Left colon (tissue), 2 donors: ENCODE data around the gene FNDC3B. TPM values are rescaled to one million over a fixed set of nuclear protein-coding genes. Genes with fewer than 3 reads are reported as not detected.

Source experiments
- ATAC-seq: fragments of 200-7000 bp; cut with Tn5 transposase; one replicate; pipeline ENCODE4 v1.9.1; 2020; ENCODE audit warnings: mild to moderate bottlenecking, moderate library complexity
- DNase-seq, 2 donors: peaks; one replicate each; pipeline ENCODE4 v3.0.0-alpha.2; 2020
- intact Hi-C, 2 donors: fragments of 100-400 bp; cut with DNase I in 1 of 2; cut with micrococcal nuclease in 1 of 2; formaldehyde crosslinking; loops; one replicate each; pipeline versions ENCODE4 v1.11.2 to v1.14.0; 2022; cut with DNase I, micrococcal nuclease
- total RNA-seq, 2 donors: library from RNA; stranded (reverse); fragmentation: NEBNext Ultra II Directional; extraction: Animal tissue kit (Norgen Biotek cat#: 25700); gene quantifications; one replicate each; pipeline ENCODE4 v1.2.1, GENCODE V29; 2021
- donor health status: DM: no; HTN: no; CAD: no.
- donor health status: DM: yes; HTN: yes; CAD: no.

Gene FNDC3B
- total RNA-seq, 2 donors from 2014 or later = 100 to 113 TPM

DNA sequence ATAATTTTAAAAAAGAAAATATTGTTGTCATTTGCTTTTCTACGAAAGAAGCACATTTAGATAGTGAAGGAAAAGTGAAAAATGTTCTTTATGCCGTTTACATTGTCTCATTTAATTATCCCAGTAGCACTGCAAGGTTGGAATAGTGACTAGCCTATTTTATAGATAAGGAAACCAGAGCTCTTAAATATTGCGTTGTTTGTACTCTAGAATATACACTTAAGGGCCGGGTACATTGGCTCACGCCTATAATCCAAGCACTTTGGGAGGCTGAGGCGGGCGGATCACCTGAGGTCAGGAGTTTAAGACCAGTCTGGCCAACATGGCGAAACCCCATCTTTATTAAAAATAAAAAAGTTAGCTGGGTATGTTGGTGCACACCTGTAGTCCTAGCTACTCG is 127.5 kb downstream of the FNDC3B start:
- intact Hi-C loops = no loop called here
- peak; percentile 80 for ATAC-seq
- no peak for DNase-seq

DNA sequence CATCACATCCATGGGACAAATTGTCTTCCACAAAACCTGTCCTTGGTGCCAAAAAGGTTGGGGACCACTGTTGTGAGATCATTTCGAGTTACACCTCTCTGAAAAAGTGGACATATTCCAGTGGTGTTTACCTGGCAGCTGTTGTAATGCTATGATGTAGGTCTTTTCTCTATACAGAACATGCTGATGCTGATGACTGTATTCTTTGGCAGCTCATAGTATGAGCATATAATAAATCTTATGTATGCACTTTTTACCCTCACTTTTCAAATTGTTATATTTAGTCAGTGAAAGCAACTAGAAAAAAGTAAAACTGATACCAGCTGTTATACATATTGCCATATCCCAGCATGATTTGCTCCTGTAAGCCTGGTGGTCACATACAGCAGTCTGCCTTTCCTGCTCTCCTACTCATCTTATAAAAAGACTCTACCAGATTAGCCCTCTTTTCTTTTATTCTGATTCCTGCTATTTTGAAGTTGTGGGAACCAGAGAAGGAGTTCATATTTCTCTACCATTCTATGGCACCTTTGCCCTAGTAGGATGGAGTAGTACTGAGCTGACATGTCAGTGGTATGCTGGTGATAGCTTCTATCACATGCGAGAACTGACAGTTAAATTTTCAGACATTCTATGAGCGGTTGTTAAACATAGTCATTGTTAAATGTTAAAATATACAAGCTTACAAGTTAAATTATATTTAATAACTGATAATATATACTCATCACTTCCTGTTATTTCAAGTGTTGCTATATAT is 128.7 kb downstream of the FNDC3B start:
- DNase-seq (no peak), ATAC-seq (no peak)
- intact Hi-C loops = no loop called here

DNA sequence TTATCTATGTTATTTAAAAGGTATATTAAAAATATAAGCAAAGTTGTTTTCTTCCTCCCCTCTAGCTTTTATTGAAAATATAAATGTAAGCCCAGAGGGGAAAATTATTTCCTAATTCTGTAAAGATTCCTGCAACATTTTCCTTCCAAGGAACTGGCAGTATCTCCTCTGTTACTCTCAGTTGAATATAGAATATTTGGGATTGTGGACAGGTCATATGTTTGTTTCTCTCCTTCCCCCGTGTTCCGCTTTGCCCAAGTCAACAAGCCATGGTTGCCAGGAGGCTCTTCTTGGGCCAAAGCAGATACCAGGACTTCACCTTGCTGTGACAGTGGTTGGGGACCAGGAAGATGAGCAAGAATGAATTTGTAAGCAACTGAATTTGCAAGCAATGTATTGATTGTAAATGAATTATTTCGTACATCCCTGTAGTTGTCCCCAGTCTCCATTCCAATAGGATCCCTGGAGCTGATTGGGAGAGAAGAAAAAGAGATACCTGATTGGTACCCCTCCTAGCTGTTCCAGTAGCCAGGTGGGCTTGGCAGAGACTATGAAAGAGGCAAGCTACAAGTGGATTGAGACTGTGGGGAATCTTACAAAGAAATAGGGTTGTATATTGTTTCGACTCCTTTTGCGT is 130.8 kb downstream of the FNDC3B start:
- no peak for ATAC-seq
- intact Hi-C loops = no loop called here
- DNase-seq = no peak

DNA sequence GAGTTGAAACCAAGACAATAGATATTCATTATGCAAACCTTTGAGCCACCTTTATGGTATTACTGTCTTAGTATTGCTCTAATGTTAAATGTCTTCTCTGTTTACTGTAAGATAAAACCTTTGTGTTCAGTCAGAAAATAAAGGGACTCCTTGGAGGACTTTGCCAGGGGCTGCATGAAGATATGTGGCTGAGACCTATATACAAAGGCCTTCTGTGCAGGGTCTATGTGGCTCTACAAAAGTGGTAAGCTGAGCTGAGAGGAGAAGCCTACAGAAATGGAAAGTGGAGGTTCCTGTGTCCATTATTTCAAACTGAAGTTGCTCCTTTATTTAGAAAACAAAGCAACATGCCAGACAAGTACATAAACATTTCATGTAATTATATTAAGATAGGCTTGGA is 131.5 kb downstream of the FNDC3B start:
- DNase-seq (no peak), ATAC-seq (no peak)
- intact Hi-C loops = no loop called here

GRCh38 chr3:172171396-172172075 is 132.2 kb downstream of the FNDC3B start:
- DNase-seq (no peak), ATAC-seq (no peak)
- intact Hi-C loops = no loop called here

GRCh38 chr3:172173316-172174254 is 134.2 kb downstream of the FNDC3B start:
- intact Hi-C loops = no loop called here
- ATAC-seq (no peak), DNase-seq (no peak)

DNA sequence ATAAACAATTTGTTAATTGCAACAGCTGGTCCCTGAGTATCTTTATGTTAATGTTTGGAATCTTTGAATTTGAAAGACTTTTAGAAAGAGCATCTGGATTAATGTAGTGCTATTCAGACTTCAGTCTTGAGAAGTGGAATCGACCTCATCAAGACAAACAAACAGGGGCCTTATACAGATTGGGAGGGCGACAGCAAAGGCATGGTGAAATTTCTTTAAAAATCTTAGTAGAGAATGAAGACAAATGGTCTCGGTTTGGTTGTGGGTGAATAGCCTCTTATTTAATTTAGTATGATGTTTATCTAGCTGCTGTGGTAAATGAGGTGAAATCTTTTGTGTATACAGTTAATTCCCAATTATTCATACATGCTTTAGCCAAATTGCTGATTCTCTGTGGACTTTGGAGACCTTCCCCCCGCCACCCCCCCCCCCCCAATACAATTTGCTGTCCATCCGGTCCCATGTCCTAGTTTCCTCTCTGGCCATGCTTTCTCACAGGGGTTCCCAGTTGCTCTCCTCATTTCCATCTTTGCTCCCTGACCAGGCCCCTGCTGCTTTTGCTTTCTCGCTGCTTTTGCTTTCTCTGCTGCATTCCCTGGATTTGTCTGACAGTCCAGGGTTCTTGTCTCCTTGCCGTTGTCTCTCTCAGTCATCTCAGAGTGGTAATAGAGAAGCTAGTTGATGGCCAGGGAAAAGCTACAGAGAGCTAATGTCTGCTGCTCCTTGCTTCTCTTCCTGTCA is 135.3 kb downstream of the FNDC3B start:
- DNase-seq = no peak
- no peak for ATAC-seq
- intact Hi-C loops = no loop called here

- DNase-seq (no peak), ATAC-seq (no peak)
- intact Hi-C loops = no loop called here
Observed at GRCh38 chr3:172175254-172175599, 135.8 kb downstream of the FNDC3B start.

GRCh38 chr3:172176061-172176770 is 136.8 kb downstream of the FNDC3B start:
- intact Hi-C loops = no loop called here
- ATAC-seq (no peak), DNase-seq (no peak)

GRCh38 chr3:172177046-172177445 is 137.7 kb downstream of the FNDC3B start:
- DNase-seq (no peak), ATAC-seq (no peak)
- intact Hi-C loops = no loop called here

DNA sequence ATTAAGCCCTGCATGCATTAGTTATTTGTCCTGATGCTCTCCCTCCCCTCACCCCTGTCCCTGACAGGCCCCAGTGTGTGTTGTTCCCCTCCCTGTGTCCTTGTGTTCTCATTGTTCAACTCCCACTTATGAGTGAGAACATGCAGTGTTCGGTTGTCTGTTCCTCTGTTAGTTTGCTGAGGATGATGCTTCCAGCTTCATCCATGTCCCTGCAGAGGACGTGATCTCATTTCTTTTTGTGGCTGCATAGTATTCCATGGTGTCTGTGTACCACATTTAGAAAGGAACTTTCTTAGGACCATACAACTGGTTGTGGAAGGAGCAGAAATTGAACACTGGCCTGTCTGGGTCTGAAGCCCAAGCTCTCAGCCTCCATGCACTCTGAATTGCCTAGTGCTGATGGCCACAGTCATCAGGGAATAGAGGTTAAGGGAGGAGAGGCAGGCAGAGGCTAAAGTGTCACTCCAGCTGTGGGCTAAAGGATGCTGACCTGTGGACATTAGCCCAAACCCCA is 138.5 kb downstream of the FNDC3B start:
- intact Hi-C loops = no loop called here
- ATAC-seq (no peak), DNase-seq (no peak)

- DNase-seq (no peak), ATAC-seq (peak; percentile 80)
- intact Hi-C loops = no loop called here
Observed at GRCh38 chr3:172179680-172180399, 140.5 kb downstream of the FNDC3B start.

DNA sequence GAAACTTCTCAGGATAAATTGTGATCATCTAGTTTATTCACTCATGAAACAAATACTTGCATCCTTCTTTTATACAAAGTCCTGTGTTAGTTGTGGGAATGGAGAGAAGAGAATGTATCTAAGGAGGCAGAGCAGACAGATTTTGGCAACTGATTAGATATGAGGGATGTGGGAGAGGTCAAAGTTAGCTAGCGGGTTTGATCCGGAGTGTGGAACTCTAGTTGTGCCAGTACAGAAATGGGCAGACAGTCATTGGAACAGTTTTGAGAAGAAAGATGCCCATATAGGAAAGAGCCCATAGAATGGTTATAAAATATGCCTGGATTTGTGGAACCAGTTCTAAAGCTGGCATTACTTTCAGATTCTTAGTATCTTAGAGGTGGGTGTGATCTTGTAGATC is 141.1 kb downstream of the FNDC3B start:
- DNase-seq = no peak
- ATAC-seq = no peak
- intact Hi-C loops = no loop called here

DNA sequence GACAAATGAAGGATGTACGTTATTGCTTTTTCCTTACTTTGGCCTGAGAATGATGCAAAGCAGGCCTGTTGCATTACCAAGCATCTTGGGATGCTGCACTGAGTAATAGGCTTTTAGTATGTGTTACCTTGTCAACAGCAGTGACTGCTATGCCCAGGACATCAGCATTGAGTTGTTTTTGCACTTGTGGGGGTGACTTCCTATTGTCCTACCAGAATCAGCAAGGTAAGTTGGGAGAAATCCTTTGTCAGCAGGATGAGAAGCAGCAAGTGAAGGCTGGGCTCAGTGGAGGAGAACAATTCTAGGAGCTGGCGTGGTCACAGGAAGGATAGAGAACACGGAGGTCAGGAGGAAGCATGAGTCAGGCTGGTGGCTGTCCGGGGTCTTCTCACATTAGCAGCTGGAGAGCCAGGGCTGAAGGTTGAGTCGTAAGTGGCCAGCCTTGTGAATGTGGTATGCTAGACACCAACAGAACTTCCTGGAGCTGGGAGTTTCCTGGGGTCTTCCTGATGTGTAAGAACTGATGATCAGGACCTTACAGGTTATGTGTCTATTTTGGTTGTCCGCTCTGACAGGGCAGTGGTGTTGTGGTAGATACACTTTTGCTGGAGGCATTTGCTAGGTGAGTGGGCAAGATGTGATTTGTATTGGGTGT is 142.7 kb downstream of the FNDC3B start:
- DNase-seq (no peak), ATAC-seq (peak; percentile 20)
- intact Hi-C loops = no loop called here

GRCh38 chr3:172182797-172183196 is 143.4 kb downstream of the FNDC3B start:
- ATAC-seq = peak; percentile 31
- intact Hi-C loops = no loop called here
- no peak for DNase-seq

- ATAC-seq (no peak), DNase-seq (no peak)
- intact Hi-C loops = no loop called here
Observed at GRCh38 chr3:172184106-172184822, 144.9 kb downstream of the FNDC3B start.
